ENCODE results near the gene CUL7. TPM values are rescaled to one million over a fixed set of nuclear protein-coding genes. Genes with fewer than 3 reads are reported as not detected.
"Not testable (repeated sequence)": the region's sequence is repeated elsewhere in the genome, so short reads cannot be mapped to it uniquely, and the experiment has no call there.

Gene CUL7
- total RNA-seq, result 20.9 TPM

DNA sequence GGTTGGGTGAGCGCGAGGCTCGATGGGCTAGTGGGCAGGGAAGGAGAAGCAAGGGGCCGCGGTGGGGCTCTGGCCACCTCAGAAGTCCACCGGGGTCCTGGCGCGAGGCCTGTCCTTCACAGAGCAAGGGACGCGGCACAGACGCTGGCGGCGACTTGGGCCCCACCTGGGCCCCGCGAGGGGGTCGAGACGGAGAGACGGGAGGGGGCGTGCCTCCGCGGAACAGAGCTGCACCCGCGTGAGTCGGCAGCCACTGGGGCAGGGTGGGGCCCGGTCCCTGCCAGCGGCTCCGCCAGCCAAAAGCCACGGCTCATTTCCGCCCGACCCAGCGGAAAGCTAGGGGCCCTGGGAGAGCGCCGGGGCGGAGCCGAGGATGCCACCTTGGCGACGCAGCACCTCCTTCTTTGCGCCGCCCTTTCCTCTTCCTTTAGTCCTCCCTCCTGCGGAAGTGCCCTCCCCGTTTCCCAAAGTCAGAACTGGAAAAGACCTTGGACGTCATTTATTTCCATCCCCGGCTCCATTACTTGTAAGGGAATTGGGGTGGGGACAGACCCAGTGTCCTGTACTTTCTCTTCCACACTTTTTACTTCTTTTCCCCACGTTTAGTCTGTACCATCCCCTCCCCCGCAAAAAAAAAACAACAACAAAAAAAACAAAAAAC, at the start of gene CUL7:
Gene CUL7, minus strand, starts transcription at position 307 of the 661 bp plus-strand sequence. CDS start 1,063 bp downstream, outside the sequence.
- ATAC-seq (peak; percentile 95), DNase-seq (ENCODE audit: low spot score) (peak; percentile 95)
- intact Hi-C loops (cut with DNase I), result no loop called here

DNA sequence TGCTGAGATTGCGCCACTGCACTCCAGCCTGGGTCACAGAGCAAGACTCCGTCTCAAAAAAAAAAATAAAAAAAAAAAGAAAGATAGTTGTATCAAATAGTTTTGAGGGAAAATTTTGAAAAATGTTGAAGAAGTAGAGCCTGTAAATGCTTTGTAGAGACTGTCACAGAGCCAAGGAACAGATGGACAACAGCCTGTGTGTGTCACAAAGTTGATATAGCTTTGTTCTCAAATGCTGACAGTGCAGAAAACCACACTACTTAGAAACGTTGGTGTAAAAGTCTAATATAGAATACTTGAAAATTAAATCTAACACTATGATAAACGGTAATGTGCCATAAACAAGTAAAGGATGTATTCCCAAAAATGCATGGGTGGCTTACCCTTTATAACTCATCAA, 47.8 kb upstream of the CUL7 start:
- DNase-seq (ENCODE audit: low spot score) (no peak), ATAC-seq (no peak)
- intact Hi-C loops (cut with DNase I), result loop anchor here (5.0 kb wide), 1 partner anchor 1231 kb away; no protein-coding TSS in a partner anchor

DNA sequence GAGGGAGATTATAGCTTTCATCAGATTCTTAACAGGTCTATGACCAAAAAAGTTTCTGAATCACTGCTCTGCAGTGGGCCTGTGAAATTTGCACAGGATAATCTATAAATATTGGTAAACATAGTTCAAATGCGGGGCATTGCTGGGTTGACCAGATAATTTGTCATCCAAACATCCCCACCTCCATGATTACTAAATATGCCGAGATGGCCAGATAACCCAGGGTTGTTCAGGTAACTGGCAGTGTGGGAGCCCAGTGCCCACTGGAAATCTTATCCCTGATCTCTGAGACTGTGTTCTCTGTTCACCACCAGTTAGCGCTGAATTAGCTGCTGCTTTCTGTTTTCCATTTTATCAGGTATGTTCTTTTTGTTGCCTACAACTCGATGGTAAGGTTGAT, 43.9 kb upstream of the CUL7 start:
- DNase-seq (ENCODE audit: low spot score) (no peak), ATAC-seq (no peak)
- intact Hi-C loops (cut with DNase I), result no loop called here

DNA sequence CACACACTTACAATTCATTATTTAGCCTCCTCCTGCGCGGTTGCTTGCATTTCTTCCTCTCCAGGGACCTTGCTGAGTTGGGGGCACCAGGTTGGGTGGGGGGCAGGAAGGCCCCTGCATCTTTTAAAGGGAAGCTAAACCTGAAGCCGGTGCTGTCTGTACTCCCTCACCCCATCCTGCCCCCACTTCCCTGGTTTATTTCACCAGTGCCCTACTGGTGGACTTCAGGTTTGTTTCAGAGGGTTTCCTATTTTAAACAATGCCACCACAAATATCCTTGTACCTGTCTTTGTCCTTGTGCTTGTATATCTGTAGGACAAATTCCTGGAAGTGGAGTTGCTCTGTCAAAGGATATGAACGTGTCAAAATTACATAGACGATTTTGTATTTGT, 43.4 kb upstream of the CUL7 start:
- DNase-seq (ENCODE audit: low spot score) (no peak), ATAC-seq (no peak)
- intact Hi-C loops (cut with DNase I), result no loop called here

DNA sequence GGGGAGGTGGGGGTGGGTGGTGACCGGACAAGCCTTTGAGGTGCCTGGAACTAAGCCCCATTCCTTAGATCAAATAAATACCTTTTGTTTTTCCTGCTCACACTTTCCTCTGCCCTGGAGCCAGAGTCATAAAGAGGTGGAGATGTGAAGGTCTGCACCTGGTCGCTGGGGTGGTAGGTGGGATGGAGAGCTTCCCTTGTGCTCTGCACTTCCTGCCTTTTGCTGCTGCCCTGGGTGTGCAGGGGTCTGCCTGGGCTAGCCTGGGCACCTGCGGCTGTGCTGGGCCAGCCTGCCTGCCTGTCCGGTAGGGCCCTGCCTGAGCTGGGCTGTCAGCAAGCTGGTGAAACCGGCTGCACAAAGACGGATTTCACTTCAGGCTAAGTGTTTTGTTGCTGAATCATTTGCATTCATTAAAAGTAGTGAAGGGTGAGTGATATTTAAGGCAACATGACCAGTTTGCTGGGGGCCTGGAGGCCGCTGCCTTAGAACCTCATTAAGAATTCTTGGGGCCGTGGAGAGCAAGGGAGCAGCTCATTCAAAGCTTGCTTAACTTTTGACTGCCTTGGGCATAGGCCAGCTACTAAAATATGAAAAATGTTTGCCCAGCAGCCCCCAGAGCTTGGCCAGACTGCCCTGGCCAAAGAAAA, 42.9 kb upstream of the CUL7 start:
- intact Hi-C loops (cut with DNase I), result no loop called here
- peak; percentile 75 for ATAC-seq
- DNase-seq (ENCODE audit: low spot score), result no peak

DNA sequence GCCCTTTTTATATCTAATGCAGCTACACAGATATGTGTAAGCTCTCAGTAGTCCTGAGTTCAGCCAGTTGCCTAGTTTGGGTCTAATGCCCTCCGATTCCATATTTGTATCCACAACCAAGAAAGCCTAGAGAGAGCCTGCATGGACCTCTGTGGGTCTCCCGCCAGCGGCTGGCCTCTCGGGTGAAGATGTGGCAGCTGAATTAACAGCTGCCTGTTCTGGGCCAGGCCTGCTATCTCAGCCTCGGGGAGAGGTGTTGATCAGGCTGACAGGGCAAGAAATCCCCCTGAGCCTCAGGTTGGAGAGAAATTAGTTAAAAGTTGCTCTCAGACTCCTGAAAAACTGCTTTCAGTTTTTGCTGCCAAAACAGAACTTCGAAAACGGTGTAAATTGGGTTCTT, 42.3 kb upstream of the CUL7 start:
- ATAC-seq (no peak), DNase-seq (ENCODE audit: low spot score) (no peak)
- intact Hi-C loops (cut with DNase I), result no loop called here

DNA sequence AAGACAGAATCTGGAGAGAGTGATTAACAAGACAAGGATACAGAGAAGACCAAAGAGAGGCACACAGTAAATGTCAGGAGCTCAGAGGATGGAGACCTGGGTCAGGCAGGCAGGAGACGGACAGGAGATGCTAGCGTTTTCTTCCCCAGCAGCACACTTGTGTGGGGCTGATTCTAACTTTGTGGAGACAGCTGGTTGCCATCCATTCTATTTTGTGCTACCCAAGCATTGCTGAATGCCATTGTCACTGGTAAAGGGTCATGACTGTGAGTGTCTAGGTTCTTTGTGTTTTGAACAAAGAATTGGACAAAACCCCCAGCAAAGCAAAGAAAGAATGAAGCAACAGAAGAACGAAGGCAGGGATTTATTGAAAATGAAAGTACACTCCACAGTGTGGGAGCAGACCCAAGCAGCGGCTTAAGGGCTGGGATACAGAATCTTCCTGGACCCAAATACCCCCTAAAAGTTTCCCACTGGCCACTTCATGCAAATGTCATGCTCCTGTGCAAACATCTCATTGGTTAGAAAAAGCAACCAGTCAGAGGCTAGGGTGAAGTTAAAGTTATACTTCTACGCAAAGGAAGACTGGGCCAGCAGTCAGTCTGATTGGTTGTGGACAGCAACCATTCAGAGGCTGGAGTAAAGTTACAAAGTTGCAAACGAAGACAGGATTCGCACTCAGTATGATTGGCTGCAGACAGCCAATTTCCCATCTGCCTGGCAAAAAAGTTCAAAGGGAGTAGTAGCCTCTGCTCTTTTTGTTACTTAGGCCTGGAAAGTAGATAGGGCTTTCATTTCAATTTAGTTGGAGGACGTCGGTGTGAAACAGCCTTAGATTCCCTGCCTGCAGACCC, 40.0 kb upstream of the CUL7 start:
- DNase-seq (ENCODE audit: low spot score), result no peak
- ATAC-seq, result peak; percentile 67

DNA sequence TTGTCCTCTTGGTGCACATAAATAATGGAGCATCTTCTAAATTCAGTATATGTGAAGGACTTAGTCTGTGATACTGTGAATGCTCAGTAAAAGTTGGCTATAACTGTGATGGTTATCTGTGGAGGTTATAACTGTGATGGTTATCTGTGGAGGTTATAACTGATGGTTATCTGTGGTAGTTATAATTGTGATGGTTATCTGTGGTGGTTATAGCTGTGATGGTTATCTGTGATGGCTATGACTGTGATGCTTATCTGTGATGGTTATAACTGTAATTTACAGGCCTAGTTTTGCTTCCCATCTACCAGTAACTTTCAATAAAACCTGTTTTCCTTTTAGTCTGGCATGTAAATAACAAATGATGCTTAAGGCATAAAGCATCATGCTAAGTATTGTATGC, 39.0 kb upstream of the CUL7 start:
- no peak for ATAC-seq
- intact Hi-C loops (cut with DNase I), result no loop called here
- DNase-seq (ENCODE audit: low spot score), result no peak

More for the DNA sequence above, 40.0 kb upstream of the CUL7 start:
- intact Hi-C loops (cut with DNase I), result no loop called here

DNA sequence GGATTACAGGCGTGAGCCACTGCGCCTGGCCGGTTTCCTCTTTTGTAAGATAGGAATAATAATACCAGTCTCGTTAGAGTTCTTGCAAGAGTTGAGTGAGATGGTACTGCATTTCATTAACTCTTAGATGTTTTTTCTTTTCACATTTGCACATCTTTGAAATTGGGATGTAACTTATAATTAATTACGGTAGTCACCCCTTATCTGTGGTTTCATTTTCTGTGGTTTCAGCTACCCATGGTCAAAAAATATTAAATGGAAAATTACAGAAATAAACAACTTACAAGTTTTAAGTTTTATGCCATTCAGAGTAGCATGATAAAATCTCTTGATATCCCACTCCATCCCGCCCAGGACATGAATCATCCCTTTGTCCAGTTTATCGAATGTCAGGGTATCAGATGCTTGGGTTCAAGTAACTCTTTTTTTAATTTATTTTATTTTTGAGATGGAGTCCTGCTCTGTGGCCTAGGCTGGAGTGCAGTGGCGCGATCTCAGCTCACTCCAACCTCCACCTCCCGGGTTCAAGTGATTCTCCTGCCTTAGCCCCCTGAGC, 37.9 kb upstream of the CUL7 start:
- intact Hi-C loops (cut with DNase I), result no loop called here
- ATAC-seq, result no peak

DNA sequence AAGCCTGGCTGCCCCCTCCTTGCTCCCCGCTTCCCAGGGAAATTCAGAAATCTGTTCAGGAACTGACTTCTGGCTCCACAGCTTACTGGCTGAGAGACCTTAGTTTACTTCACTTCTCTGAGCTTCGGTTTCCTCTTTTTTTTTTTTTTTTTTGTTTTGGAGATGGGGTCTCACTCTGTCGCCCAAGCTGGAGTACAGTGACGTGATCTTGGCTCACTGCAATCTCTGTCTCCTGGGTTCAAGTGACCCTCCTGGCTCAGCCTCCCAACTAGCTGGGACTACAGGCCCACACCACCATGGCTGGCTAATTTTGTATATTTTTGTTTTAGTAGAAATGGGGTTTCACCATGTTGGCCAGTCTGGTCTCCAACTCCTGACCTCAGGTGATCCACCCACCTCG, 37.4 kb upstream of the CUL7 start:
- intact Hi-C loops (cut with DNase I), result no loop called here
- no peak for DNase-seq (ENCODE audit: low spot score)
- ATAC-seq, result no peak

More for the DNA sequence above, 37.9 kb upstream of the CUL7 start:
- no peak for DNase-seq (ENCODE audit: low spot score)

DNA sequence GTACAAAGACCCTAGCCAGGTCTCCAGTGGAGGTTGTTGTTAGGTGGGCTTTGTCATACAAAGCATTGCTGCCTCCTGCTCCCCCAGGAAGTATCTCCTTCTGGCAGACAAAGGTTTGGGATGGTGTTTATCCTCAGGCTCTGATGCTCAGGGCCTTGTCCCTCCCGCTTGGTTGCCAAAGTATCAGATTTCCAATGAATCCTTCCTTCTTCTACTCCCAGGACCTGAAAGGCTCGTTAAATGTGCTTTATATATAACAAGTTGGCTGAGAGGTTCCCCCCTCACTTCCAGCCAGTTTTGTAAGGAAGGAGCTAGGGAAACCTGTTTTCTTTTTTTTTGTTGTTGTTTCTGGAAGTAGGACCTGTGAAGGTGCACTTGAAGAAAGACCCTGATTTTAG, 36.9 kb upstream of the CUL7 start:
- intact Hi-C loops (cut with DNase I), result no loop called here
- DNase-seq (ENCODE audit: low spot score), result no peak
- ATAC-seq, result peak; percentile 17

DNA sequence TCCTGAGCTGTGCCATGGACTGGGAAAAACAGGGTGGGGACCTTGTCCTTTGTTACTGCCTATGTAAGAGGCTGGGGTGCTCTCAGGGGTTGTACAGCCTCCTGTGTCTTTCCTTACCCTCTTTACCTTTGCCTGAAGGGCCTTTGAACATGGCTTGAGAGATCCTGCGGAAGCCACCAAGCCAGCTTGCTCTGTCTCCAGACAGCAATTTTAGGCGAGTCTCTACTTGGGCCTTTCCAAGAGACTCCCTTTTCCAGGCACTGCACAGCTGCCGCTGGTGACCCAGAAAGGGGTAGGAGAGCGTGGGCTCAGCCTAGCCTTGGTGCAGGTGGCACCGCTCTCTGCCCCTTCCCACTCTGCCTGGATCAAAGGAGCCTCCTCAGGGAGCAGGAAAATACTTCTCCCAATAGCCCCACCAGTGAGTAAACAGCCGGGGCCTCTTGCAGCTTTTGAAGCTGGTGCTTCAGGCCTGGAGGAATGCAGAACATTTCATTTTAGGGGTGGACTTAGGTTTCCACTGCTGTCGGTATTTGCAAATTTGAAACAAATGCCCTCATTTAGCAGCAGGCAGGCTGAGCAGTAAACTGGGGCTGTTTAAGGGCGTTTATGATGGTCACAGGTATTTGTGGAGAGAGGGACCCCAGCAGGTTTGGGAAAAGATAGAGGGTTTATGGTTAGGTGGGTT, 36.4 kb upstream of the CUL7 start:
- DNase-seq (ENCODE audit: low spot score) (no peak), ATAC-seq (peak; percentile 26)
- intact Hi-C loops (cut with DNase I), result no loop called here

DNA sequence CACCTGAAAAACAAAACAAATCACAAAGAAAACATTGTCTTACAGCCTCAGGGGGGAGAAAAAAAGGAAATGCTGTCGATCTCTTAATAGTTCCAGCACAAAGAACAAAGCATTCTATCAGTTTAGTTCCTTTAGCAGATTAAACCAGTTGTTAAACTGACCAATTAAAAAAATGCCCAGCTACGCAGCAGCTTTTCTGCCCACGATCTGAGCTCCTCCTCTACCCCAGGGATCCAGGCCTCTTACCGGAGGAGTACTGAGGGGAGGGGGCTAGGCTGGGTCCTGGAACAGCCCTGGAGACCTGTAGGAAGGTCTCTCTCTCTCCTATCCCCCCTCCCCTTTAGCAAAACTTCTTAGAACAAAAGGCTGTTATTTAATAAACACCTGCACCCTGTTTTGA, 35.8 kb upstream of the CUL7 start:
- ATAC-seq, result peak; percentile 49
- DNase-seq (ENCODE audit: low spot score), result no peak
- intact Hi-C loops (cut with DNase I), result no loop called here

DNA sequence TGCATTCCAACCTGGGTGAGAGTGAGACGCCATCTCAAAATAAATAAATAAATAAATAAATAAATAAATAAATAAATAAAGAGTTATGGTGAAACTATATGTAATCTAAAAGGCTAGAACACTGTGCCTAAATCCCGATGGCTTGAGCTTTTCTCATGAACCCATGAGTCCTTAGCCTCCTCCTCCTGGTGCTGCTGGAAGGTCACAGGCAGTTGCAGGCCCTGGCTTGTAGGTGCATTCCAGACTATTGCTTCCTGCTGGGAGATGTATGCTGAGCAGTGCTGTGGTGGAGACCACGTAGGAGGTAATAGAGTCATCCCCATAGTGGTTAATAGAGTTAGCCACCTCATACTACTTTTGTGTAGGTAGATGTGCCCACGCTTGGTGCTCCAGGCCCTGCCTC, 35.0 kb upstream of the CUL7 start:
- ATAC-seq (no peak), DNase-seq (ENCODE audit: low spot score) (no peak)
- intact Hi-C loops (cut with DNase I), result no loop called here

DNA sequence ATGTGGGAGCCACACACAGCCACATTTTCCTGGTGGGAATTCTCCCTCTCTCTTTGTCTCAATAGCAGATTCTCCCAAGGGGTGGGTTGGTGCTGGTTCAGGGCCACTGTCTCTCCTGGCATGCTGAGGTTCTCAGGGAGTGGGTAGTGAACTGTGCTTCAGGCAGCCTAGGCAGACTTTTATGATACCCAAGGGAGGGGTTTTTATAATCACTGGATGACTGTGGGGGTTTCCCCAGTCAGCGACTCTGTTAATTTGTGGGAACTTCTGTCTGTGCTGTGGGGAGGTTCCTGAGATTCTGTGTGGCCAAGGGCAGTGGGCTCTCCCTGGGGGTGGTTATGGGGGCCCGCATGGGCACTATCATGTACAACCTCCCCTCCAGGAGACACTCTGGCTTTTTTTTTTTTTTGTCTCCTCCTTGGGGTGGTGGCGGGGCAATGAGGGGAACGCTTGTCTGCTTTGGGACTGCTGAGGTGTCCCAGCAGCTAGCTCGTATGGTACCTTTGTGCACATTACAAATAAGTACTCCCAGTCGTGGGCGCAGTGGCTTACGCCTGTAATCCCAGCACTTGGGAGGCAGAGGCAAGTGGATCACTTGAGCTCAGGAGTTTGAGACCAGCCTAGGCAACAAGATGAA, 32.5 kb upstream of the CUL7 start:
- ATAC-seq, result no peak
- no peak for DNase-seq (ENCODE audit: low spot score)
- intact Hi-C loops (cut with DNase I), result no loop called here

DNA sequence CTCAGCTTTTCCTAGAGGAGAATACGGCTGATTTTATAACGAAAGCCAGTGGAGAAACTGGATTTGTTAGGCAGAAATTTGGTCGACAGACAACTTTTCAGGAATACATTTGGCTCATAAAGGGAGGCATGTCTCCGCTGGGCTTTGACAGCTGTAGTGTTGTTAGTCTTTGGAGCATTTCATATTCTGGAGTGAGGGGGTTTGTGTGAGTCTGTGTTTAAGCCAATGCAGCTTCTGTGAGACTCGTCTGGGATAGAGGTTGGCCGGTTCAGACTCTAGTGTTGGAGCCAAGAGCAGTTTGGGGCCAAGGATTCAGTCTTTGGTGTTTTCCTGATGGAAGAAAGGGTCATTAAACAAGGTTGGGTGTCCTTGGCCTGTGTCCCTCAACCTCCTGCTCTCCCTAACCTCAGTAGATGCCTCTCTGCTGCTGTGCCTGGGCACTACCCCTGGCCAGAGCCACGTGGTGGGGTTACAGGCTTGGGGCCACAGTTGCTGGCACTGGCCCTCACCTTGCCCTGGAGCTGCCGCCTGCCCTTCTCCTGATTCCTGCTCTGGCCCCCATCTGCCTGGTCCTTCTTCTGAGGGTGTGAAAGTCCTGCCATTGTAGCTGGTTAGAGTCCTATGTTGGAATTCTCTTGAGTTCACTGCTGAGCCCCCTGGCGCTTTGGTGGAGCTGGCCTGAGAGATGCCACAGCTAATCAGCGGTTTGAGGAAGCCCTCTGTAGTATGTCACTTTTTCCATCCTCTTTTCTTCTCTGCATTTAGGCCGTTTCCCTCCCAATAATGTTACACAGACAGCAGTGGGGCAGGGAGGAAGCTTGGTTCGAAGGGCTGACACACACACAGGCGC, 29.4 kb upstream of the CUL7 start:
- ATAC-seq, result no peak
- intact Hi-C loops (cut with DNase I), result no loop called here
- DNase-seq (ENCODE audit: low spot score), result no peak

DNA sequence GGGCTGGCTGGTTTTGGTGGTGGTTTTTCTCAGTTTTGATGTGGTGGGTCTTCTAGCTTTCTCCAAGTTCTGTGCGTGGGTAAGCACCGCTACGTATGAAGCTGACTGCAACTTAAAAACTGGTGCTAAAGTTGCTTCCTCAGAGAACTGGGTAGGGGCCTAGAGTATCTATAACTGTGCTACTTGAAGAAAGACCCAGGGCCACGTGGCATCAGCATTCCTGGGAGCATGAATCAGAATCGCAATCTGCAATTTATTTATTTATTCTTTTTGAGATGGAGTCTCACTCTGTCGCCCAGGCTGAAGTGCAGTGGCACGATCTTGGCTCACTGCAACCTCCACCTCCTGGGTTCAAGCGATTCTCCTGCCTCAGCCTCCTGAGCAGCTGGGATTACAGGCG, 28.3 kb upstream of the CUL7 start:
- intact Hi-C loops (cut with DNase I); ATAC-seq: not testable (repeated sequence)

DNA sequence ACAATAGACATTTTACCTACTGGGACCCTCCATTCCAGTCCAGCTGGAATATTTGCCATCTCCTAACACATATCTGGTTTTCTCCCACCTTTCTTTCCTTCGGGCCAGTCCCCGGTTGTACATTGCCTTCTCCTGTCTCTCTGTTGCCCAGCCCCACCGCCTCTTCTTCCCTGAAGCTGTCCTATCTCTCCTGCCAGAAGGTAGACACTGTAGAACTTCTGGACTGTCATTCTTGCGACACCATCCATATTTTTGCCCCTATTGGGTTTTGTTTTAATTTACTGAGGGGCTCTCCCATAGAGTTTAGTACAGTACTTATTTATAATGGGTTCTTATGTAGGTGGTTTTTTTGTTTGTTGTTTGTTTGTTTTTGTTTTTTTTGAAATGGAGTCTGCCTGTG, 27.4 kb upstream of the CUL7 start:
- DNase-seq (ENCODE audit: low spot score) (no peak), ATAC-seq (no peak)
- intact Hi-C loops (cut with DNase I), result no loop called here

More for the DNA sequence above, 28.3 kb upstream of the CUL7 start:
- not testable (repeated sequence) for DNase-seq (ENCODE audit: low spot score)

Data from sciatic nerve (tissue), 2 donors.